Epithelial cell of esophagus (primary cell): Measurements from ENCODE around the gene ASB18.

ENCODE experiments used
- DNase-seq: peaks from one replicate; pipeline ENCODE4 v3.0.0; 2010; ENCODE audit warnings: low read depth
- H3K4me3 ChIP-seq: 2 replicates; pipeline ENCODE4 v1.5.1; 2011; ENCODE audit warnings: mild to moderate bottlenecking, low read length, control low read depth
- TF ChIP-seq, protein P1 (sequence below): IDR thresholded peaks from 2 replicates; pipeline ENCODE4 v1.5.1; 2011; ENCODE audit warnings: low read depth, mild to moderate bottlenecking, low read length, control low read depth, inconsistent platforms; ENCODE audit not compliant: insufficient read depth; ENCODE audit errors: missing control alignments

ASB18 gene

DNA sequence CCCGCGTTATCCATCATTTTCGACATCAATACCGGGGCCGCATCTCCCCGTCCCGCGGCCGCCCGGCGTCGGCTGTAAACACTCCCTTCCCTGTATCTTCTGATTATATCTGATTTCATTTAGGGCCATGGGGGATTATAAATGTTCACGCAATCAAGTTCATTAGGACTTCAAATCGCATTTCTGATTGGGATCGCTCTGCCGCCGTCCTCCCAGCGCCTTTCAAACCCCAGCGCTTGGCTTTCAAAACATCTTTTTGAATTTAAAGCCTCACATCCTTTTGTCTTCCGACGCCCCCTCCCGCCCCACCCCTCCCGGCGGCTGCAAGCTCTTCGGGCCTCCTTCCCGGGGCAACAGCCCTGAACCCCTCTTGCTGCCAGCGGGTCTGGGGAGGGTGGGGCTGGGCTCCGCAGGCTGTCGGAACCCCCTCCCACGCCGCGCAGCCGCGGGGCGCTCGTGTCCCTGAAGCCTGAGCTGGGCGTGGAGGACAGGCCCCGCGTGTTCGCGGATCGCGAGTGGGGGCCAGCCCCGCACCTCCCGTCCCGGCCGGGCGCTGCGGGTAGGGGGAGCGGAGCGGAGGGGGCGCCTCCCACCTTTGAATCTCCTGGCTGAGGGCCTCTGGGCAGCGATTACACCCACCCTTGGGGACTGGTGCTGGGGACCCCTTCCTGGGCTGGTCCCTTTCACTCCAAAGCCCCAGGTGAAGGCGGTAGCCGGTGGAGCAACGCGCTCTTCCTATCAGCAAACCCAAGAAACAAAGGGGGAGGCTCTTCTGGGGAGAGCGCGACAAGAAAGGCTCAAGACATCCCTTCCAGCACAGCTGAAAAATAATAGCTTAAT lies 84.8 kb downstream of the ASB18 start:
- no peak overlapping the region for H3K4me3 ChIP-seq
- no peak for DNase-seq
- TF ChIP-seq, protein P1, sequence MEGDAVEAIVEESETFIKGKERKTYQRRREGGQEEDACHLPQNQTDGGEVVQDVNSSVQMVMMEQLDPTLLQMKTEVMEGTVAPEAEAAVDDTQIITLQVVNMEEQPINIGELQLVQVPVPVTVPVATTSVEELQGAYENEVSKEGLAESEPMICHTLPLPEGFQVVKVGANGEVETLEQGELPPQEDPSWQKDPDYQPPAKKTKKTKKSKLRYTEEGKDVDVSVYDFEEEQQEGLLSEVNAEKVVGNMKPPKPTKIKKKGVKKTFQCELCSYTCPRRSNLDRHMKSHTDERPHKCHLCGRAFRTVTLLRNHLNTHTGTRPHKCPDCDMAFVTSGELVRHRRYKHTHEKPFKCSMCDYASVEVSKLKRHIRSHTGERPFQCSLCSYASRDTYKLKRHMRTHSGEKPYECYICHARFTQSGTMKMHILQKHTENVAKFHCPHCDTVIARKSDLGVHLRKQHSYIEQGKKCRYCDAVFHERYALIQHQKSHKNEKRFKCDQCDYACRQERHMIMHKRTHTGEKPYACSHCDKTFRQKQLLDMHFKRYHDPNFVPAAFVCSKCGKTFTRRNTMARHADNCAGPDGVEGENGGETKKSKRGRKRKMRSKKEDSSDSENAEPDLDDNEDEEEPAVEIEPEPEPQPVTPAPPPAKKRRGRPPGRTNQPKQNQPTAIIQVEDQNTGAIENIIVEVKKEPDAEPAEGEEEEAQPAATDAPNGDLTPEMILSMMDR: no peak

DNA sequence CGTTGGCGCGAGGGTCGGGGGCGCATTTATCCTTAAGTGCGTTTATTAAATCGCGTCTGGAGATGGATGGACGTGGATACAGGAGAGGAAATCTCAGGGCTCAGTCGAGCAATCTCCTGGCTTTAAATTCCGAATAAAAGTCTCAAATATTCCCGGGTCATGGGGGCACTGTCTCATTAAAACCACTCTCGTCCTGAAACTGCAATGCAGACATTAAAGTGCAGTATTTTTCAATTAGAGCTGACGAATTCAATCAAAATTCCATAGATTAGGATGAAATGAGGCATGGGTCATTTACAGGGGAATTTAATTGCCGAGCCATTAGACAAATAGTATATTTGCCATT lies 85.3 kb downstream of the ASB18 start:
- no peak for DNase-seq
- peak overlapping the region; percentile 37 for H3K4me3 ChIP-seq
- TF ChIP-seq, protein P1: no peak

DNA sequence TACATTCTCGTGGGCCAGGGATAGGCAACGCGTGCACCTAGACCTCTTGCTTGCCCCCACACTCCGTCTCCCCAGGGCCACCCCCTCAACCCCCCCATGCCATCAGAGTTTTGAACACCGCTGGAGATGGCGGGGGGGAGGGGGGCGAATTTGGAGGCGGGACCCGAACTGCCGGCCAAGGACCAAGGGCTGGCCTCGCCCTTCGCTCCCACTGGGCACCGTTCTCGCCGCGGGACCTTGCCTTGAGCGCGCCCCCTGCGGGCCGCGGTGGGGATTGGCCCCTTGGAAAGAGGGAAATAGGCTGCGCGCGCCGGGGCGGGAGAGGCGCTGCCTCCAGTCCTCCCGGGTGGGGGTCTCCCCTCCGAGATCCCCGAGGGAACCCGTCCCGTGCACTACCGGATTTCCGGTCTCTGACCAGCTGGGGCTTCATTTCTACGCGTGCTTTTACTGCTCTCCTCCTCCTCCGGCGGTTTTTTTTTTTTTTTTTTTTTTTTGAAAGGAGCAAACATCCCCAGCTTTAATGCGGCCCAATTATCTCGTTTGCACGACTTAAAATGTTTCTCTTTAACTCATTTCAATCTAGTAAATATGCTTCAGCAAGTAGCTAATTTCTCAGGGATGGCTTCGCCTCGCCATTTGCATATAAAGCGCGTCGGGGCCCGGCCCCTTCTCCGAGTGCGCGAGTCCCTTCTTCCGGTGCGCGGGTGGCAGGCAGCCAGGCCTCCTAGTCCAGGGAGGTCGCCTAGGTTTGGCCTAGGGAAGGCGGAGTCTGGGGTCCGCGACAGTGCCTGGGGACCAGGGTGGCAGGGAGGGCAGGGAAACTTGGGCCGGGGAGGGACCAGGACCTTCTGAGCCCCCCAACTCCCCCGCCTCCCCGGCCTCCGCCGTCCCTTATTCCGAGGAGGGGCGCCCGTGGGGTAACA lies 86.0 kb downstream of the ASB18 start:
- peak overlapping the region; percentile 37 for H3K4me3 ChIP-seq
- peak; percentile 56 for DNase-seq
- TF ChIP-seq, protein P1: peak; percentile 80

DNA sequence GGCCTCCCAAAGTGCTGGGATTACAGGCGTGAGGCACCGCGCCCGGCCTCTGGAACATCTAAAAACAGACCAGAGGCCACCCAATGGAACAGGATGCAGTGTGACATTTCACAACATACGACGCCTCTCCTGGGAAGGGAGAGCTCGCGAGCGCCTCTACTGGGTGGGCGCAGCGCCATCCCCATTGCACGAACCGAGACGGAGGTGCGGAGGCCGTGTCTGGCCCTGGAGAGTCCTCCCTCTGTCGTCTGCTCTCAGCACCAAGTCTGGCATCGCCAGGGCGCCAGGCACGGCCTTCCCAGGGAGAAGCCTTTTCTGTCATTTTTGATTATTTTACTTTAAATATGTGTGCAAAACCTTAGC lies 86.6 kb downstream of the ASB18 start:
- DNase-seq: peak; percentile 45
- no peak overlapping the region for H3K4me3 ChIP-seq
- TF ChIP-seq, protein P1: peak; percentile 51

DNA sequence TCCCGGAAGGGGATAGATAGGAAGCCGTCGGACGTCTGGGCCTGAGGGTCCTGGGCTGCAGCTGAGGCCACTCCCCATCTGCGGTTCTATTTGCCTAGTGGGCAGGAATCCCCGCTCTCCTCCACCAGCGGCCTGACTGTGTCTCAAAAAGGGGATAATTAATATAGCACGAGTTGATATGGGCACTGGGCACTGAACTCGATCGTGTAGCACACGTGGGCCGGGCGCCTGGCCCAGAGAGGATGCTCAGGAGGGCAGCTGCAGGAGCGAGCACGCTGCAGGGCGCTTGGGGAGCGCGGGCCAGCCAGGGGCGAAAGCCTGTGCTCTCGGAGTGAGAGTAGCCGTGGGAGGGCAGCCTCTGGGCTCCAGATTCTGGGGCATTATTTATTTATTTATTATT lies 87.3 kb downstream of the ASB18 start:
- DNase-seq: no peak

DNA sequence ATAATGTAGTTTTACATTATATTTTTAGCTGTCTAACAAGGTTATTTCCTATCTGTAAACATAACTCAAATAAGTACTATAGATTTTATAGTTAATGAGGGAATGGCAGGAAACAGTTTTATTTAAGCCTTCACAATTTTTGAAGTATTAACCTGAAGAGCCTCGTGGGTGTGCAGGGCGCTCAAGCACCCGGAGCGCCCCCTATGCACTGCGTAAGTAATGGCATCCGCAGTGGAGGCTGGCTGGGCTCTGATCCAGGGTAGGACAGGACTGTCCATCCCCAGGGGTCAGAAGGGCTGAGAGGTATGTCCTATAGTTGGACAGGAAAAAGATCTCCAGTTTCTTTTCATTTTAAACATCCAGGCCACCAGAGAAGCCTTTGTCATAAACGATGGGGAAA lies 87.8 kb downstream of the ASB18 start:
- DNase-seq: peak; percentile 52
- TF ChIP-seq, protein P1: peak; percentile 65
- no peak overlapping the region for H3K4me3 ChIP-seq

More for the DNA sequence above, 87.3 kb downstream of the ASB18 start:
- TF ChIP-seq, protein P1: no peak
- no peak overlapping the region for H3K4me3 ChIP-seq
